ENCODE results near the gene TPST2.
"Not testable (repeated sequence)": the region's sequence is repeated elsewhere in the genome, so short reads cannot be mapped to it uniquely, and the experiment has no call there.

Gene TPST2

GRCh38 chr22:26589845-26590736 is at the start of gene TPST2:
TPST2 (minus strand) TSS chr22:26590132; CDS start chr22:26541630, 48,502 bp downstream.
- peak; percentile 56 for DNase-seq (ENCODE audit: low spot score)

DNA sequence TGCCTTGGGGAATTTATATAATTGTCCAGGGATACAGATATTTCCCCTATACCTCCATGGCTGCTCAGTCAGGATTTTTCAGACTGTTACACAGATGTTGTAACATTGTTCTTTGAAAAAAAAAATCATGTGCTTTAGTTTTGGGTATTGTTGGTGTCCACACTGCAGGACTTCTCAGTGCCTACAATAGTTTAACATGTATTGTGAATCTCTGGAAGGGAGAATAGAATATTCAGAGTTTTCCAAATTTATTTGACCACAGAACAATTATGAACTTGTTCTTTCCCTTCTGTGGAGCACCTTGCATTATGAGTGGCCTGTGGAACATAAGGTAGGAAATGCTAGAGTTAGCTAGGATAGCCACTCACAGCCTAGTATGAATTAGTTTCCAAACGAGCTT is 46.4 kb upstream of the TPST2 start:
- no peak for DNase-seq (ENCODE audit: low spot score)

- no peak for DNase-seq (ENCODE audit: low spot score)
These were observed 45.2 kb upstream of the TPST2 start for GRCh38 chr22:26635117-26635516.

GRCh38 chr22:26634189-26634588 is 44.3 kb upstream of the TPST2 start:
- no peak for DNase-seq (ENCODE audit: low spot score)

GRCh38 chr22:26632422-26633155 is 42.7 kb upstream of the TPST2 start:
- no peak for DNase-seq (ENCODE audit: low spot score)

GRCh38 chr22:26631282-26631681 is 41.4 kb upstream of the TPST2 start:
- DNase-seq (ENCODE audit: low spot score): no peak

DNA sequence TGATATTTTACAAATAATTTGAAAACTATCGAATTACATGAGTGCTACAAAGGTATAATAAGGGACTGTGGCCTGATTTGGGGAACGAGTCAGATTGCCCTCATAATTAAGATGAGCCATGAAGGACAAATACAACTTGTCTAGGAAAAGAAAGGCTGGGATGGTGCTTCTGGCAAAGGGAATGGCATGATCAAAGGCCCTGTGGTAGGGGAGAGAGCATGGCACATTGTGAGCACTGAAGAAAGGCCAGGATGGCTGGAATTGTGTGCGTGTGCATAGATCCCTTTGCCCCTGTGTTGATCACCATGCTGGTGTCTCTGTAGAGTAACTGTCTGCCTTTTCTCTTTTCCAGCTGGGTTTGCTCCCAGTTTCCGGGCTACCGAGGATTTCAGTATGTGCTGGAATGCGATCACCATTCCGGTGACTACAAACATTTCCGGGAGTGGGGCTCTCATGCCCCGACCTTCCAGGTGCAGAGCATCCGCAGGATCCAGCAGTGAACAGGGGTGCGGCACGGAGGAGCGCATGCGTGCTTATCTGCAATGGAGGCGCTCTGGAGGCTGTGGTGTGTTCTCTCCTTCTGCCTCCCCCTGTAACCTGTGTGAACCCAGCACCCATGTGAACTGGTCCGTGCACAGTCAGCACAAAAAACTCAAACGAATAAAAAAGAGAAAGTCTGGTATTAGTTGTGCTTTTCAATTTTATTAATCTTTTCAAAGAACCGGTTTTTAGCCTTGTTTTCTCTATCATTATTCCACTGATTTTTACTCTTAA is 40.2 kb upstream of the TPST2 start:
- no peak for DNase-seq (ENCODE audit: low spot score)

DNA sequence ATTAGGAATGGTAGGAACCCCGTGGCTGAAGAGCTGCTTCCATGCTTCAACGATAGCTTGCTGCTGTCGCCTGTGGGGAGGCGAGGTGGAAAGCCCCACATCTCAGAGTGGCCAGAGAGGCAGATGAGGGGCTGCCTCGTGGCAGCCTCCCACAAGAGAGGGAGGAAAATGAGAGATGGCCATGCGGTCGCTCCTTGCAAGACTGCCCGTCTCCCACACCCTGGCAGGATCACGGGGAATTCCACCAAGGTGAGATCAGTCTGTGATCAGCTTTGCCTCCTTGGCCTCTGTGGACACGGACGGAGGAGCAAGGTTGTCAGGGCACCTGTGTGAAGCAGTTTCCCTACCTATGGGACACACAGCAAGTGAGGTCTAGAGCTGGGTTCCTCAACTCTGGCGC is 34.9 kb upstream of the TPST2 start:
- no peak for DNase-seq (ENCODE audit: low spot score)

DNA sequence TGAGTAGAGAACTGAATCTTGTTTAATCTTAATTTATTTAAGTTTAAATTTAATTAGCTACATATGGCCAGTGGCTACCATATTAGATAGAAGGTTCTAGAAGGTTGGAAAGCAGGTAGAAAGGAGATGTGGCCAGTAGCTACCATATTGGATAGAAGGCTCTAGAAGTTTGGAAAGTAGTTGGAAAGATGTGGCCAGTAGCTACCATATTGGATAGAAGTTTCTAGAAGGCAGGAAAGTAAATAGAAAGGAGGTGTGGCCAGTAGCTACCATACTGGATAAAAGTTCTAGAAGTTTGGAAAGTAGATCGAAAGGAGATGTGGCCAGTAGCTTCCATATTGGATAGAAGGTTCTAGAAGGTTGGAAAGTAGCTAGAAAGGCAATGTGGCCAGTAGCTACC is 34.1 kb upstream of the TPST2 start:
- no peak for DNase-seq (ENCODE audit: low spot score)

GRCh38 chr22:26621663-26622062 is 31.7 kb upstream of the TPST2 start, which contains the start of gene CRYBA4:
CRYBA4 (plus strand) TSS chr22:26621963; CDS start chr22:26622597, 634 bp downstream.
- no peak for DNase-seq (ENCODE audit: low spot score)

DNA sequence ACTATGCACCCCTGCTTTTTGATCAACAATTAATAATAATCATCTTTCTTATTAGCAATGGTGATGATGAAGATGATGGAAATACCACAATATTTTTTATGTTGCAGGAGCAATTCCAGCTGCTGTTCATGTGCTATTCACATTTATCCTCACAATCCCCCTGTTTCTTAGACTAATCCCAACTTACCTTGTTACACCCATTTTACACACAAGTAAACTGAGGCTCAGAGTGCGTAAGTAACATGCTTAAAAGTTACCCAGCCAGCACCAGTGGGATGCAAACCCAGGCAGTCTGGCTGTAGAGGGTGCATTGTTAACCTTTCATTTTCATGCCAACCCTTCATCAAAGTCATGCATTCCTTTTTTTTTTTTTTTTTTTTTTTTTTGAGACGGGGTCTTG is 30.3 kb upstream of the TPST2 start:
- no peak for DNase-seq (ENCODE audit: low spot score)

DNA sequence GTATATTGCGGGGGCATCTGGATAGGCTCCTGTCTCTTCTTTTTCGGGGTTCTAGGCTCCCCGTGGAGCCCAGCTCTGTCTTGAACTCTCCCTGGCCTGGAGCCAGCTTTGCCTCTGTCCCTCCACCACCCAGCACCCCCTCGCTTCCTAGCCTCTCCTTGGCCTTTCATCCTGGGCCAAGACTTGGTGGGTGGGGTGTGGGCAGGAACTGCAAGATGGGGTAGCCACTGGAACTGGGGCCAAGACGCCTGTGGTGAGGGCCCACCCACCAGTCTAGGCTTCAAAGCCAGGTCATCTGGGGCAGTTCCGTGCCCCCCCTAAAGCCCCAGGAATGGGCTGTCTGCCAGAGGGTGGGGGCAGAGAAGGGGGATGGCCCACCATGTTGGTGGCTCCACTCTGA is 29.6 kb upstream of the TPST2 start:
- DNase-seq (ENCODE audit: low spot score): no peak

GRCh38 chr22:26618455-26618854 is 28.5 kb upstream of the TPST2 start:
- no peak for DNase-seq (ENCODE audit: low spot score)

DNA sequence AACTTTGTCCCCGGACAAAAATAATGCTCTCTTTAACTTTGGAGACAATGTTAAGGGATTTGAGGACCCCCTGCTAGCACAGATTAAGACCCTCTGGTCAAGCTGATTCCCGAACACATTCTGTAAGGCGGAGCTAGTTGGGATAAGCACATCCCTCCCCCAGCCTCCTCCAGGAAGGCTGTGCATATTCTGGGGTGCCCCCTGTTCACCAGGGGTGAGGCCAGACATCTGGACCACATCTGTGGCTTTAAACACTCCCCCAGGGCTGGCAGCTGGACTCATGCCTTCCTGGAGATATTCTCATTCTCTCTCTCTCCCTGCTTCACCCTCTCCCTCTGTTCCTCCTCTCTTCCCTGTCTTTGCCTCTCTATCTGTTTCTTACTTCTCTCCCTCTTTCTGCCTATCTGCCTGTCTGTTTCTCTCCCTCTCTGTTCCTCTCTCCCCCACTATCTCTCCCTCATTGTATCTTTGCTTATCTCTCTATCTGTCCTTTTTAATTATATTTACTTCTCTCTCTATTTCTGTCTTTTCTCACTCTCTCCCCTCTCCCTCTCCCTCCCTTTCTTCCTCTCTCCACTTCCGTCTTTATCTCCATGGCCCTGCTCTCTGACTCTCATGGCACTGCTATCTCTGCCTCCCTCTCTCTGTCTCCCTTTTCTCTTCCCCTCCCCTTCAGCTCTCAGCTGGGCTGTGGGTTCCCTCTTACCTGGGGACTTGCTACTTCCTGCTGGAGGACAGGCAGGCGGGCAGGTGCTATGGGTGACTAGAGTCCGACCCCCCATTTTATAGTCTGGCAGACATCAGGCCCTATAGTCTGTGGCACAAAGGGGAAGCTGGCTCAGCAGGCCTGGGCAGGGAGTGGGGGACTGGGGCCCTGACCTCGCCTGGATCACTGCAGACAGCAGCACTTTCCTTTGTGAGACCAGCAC is 27.6 kb upstream of the TPST2 start, which contains the start of gene CRYBB1:
Gene CRYBB1 (minus strand): TSS at position 757 of the 929 bp plus-strand sequence. CDS start 1,708 bp downstream, outside the sequence.
- DNase-seq (ENCODE audit: low spot score): peak; percentile 29

GRCh38 chr22:26616650-26617049 is 26.7 kb upstream of the TPST2 start:
- no peak for DNase-seq (ENCODE audit: low spot score)

DNA sequence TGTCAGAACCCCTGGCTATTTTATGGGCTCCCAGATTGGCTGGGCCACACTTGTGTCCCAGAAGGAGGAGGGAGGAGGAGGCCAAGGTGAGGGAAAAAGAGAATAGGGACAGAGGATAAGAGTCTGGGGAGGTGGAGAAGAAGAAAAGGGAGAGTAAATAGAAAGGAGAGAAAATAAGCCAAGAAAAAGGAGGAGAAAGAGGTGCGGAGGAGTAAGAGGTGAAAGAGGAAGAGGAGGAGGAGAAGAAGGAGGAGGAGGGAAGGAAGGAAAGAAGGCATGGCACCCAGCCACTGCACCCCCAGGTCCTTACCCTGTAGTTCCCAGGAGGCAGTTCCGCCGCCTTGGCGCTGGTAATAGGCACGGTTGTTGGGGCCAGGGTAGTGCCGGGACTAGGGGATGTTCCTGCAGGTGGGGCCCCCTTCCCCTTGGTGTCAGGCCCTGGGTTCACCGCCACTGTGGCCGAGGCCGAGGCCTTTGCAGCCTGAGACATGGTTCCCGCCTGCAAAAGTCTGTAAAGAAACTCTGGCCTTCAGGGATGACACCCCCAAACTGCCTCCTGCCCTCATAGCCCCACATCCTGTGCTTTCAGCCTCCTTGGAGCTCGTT is 26.0 kb upstream of the TPST2 start:
- DNase-seq (ENCODE audit: low spot score): no peak

GRCh38 chr22:26615149-26615548 is 25.2 kb upstream of the TPST2 start:
- no peak for DNase-seq (ENCODE audit: low spot score)

- DNase-seq (ENCODE audit: low spot score): no peak
These were observed 24.4 kb upstream of the TPST2 start for GRCh38 chr22:26614322-26614721.

DNA sequence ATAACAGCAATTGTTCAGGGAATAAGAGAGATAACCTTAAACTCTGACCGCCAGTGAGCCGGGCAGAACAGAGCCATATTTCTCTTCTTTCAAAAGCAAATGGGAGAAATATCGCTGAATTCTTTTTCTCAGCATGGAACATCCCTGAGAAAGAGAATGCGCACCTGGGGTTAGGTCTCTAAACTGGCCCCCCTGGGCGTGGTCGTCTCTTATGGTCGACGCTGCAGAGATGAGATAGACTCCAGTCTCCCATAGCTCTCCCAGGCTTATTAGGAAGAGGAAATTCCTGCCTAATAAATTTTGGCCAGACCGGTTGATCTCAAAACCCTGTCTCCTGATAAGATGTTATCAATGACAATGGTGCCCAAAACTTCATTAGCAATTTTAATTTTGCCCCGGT is 23.8 kb upstream of the TPST2 start:
- DNase-seq (ENCODE audit: low spot score): not testable (repeated sequence)

DNA sequence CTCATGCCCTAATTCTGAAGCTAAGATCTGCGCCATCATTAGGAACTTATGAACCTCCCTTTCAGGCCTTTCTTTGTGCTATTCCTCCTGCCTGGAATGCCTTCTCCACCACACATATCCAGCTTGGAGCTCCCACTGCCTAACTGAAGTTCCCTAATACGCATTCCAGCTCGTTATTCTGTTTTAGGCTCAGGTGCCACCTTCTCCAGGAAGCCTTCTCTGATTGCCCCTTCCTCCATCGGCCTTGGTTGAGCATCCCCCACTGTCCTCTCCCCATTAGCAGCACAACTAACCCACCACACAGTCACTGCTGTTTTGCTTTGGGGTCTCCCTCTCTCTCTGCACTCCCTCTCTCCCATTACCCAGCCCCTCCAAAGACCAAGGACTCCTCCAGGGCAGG is 22.7 kb upstream of the TPST2 start:
- no peak for DNase-seq (ENCODE audit: low spot score)

GRCh38 chr22:26610996-26611395 is 21.1 kb upstream of the TPST2 start:
- DNase-seq (ENCODE audit: low spot score): no peak
